Measurements from ENCODE around the gene CRCP.
"Not testable (repeated sequence)": the region's sequence is repeated elsewhere in the genome, so short reads cannot be mapped to it uniquely, and the experiment has no call there.

GRCh38 chr7:66072208-66072607 is 42.4 kb upstream of the CRCP start:
- TF ChIP-seq CTCF, POLR2A (IDR thresholded peaks at IDR 0.05): not testable (repeated sequence)

All from body of pancreas (tissue), 4 donors.